Ishikawa (cell line): ENCODE measurements around the gene GAS1.

ENCODE experiments used
- CEBPB ChIP-seq: IDR thresholded peaks from 2 replicates; pipeline ENCODE4 v1.6.1; 2012
- CREB1 ChIP-seq: IDR thresholded peaks from 2 replicates; pipeline ENCODE4 v1.6.1; 2012; ENCODE audit warnings: low read depth
- EGR1 ChIP-seq: IDR thresholded peaks from 2 replicates; pipeline ENCODE4 v1.6.1; 2012
- EP300 ChIP-seq: IDR thresholded peaks from 2 replicates; pipeline ENCODE4 v1.6.1; 2012; ENCODE audit warnings: borderline replicate concordance
- FOXM1 ChIP-seq: IDR thresholded peaks from 2 replicates; pipeline ENCODE4 v1.6.1; 2012; ENCODE audit warnings: low read depth, borderline replicate concordance
- NFIC ChIP-seq: IDR thresholded peaks from 2 replicates; pipeline ENCODE4 v1.6.1; 2012
- RAD21 ChIP-seq: IDR thresholded peaks from 2 replicates; pipeline ENCODE4 v1.6.1; 2012; ENCODE audit warnings: low read depth
- TAF1 ChIP-seq: IDR thresholded peaks from 2 replicates; pipeline ENCODE4 v1.6.1; 2012; ENCODE audit warnings: low read depth, mild to moderate bottlenecking
- TCF12 ChIP-seq: IDR thresholded peaks from 2 replicates; pipeline ENCODE4 v1.6.1; 2012; ENCODE audit warnings: low read depth
- TEAD4 ChIP-seq: IDR thresholded peaks from 2 replicates; pipeline ENCODE4 v1.6.1; 2012
- USF1 ChIP-seq: IDR thresholded peaks from 2 replicates; pipeline ENCODE4 v1.6.1; 2012
- YY1 ChIP-seq: IDR thresholded peaks from 2 replicates; pipeline ENCODE4 v1.6.1; 2012; ENCODE audit warnings: low read depth
- ZBTB7A ChIP-seq: IDR thresholded peaks from 2 replicates; pipeline ENCODE4 v1.6.1; 2012; ENCODE audit warnings: low read depth
- TF ChIP-seq, protein P1 (sequence below): IDR thresholded peaks from 2 replicates; pipeline ENCODE4 v1.6.1; 2012; ENCODE audit warnings: low read depth, mild to moderate bottlenecking
- TF ChIP-seq, protein P2 (sequence below): IDR thresholded peaks from 2 replicates; pipeline ENCODE4 v1.6.1; 2012

Gene GAS1

GRCh38 chr9:86975036-86975435 is 27.7 kb upstream of the GAS1 start:
- TF ChIP-seq RAD21: no peak
- no peak for TF ChIP-seq CEBPB
- no peak for TF ChIP-seq TAF1
- TF ChIP-seq FOXM1: no peak
- no peak for TF ChIP-seq EGR1
- TF ChIP-seq TEAD4: no peak
- no peak for TF ChIP-seq CREB1
- no peak for TF ChIP-seq USF1
- TF ChIP-seq EP300: no peak
- TF ChIP-seq, protein P1, sequence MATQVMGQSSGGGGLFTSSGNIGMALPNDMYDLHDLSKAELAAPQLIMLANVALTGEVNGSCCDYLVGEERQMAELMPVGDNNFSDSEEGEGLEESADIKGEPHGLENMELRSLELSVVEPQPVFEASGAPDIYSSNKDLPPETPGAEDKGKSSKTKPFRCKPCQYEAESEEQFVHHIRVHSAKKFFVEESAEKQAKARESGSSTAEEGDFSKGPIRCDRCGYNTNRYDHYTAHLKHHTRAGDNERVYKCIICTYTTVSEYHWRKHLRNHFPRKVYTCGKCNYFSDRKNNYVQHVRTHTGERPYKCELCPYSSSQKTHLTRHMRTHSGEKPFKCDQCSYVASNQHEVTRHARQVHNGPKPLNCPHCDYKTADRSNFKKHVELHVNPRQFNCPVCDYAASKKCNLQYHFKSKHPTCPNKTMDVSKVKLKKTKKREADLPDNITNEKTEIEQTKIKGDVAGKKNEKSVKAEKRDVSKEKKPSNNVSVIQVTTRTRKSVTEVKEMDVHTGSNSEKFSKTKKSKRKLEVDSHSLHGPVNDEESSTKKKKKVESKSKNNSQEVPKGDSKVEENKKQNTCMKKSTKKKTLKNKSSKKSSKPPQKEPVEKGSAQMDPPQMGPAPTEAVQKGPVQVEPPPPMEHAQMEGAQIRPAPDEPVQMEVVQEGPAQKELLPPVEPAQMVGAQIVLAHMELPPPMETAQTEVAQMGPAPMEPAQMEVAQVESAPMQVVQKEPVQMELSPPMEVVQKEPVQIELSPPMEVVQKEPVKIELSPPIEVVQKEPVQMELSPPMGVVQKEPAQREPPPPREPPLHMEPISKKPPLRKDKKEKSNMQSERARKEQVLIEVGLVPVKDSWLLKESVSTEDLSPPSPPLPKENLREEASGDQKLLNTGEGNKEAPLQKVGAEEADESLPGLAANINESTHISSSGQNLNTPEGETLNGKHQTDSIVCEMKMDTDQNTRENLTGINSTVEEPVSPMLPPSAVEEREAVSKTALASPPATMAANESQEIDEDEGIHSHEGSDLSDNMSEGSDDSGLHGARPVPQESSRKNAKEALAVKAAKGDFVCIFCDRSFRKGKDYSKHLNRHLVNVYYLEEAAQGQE: no peak
- TF ChIP-seq YY1: no peak
- no peak for TF ChIP-seq NFIC
- TF ChIP-seq TCF12: no peak

DNA sequence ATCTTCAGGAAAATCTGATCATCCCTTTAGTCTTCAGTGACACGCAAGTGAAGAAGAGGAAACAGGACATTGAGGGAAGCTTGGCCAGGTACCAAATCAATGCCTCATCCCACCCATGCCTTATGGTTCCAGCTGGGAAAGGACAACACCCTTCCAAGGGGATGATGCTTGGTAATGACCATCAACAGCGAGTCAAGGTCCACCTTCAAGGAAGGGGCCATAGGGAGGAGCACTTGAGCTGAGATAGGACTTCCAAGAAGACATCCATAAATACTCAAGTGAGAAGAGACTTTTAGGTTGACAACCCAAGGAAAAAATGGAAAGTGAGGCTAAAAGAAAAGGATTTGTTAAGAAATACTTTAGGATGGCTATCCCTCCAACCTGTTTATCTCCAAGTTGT is 27.1 kb upstream of the GAS1 start:
- TF ChIP-seq EGR1 (no peak), RAD21 (no peak), TAF1 (no peak), ZBTB7A (no peak)
- TF ChIP-seq, protein P1: no peak

DNA sequence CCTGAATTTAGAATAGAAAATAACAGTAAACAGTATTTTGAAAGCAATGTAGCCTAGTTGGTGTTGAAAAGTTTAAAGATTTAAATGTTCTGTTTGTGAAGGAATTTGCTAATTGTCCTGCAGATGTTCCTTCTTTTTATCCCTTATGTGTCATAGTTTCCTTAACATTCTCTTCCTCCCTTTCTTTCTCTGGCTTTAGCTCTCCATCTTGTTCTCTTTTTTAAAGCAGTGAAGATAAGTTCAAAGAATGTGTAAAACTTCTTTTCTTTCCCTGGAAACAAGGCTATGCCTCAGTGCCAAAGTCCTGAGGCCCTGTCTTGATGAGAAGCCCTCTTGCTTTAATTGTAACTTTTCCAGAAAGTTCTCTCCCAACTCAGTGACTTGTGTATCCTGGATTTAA is 24.4 kb upstream of the GAS1 start:
- TF ChIP-seq EP300 (no peak), CREB1 (no peak), RAD21 (no peak), TAF1 (no peak), YY1 (no peak), EGR1 (no peak), ZBTB7A (no peak), TCF12 (no peak), TEAD4 (no peak), NFIC (no peak), FOXM1 (no peak), USF1 (no peak), CEBPB (no peak)
- TF ChIP-seq, protein P2, sequence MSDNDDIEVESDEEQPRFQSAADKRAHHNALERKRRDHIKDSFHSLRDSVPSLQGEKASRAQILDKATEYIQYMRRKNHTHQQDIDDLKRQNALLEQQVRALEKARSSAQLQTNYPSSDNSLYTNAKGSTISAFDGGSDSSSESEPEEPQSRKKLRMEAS: no peak
- TF ChIP-seq, protein P1: no peak

GRCh38 chr9:86968258-86968920 is 21.1 kb upstream of the GAS1 start:
- TF ChIP-seq YY1 (no peak), NFIC (no peak), EGR1 (no peak), CREB1 (no peak), EP300 (no peak)
- TF ChIP-seq, protein P1: no peak
